Neuronal stem cell (in vitro differentiated cells): Measurements from ENCODE around the gene C3orf18.
A peak's percentile ranks its signal among the peaks of the same experiment; 100 is the strongest.

Experiments used
- DNase-seq: peaks from one replicate; pipeline ENCODE4 v3.0.0-alpha.2; 2013; ENCODE audit warnings: low spot score
- H2AFZ ChIP-seq: one replicate; pipeline ENCODE4 v1.6.1; 2013; ENCODE audit warnings: mild to moderate bottlenecking, low read length, inconsistent platforms
- H2AK5ac ChIP-seq: 2 replicates; pipeline ENCODE4 v1.6.1; 2013; ENCODE audit warnings: low read depth, mild to moderate bottlenecking, inconsistent platforms, low read length, moderate library complexity, mixed read lengths
- H2BK120ac ChIP-seq: 2 replicates; pipeline ENCODE4 v1.6.1; 2013; ENCODE audit warnings: low read depth, mild to moderate bottlenecking, inconsistent platforms, low read length, moderate library complexity, mixed read lengths
- H2BK12ac ChIP-seq: one replicate; pipeline ENCODE4 v1.6.1; 2013; ENCODE audit warnings: low read length, inconsistent platforms
- H2BK15ac ChIP-seq: 2 replicates; pipeline ENCODE4 v1.6.1; 2013; ENCODE audit warnings: mild to moderate bottlenecking, low read length, inconsistent platforms, mixed read lengths
- H2BK5ac ChIP-seq: one replicate; pipeline ENCODE4 v1.6.1; 2013; ENCODE audit warnings: inconsistent platforms, mild to moderate bottlenecking, low read length, moderate library complexity
- H3K14ac ChIP-seq: one replicate; pipeline ENCODE4 v1.6.1; 2013; ENCODE audit warnings: low read length, inconsistent platforms
- H3K18ac ChIP-seq: 2 replicates; pipeline ENCODE4 v1.6.1; 2013; ENCODE audit warnings: low read length, inconsistent platforms
- H3K23ac ChIP-seq: 2 replicates; pipeline ENCODE4 v1.6.1; 2013; ENCODE audit warnings: low read depth, mild to moderate bottlenecking, mixed read lengths, low read length, inconsistent platforms; ENCODE audit not compliant: poor library complexity
- H3K27ac ChIP-seq: replicated peaks from 3 replicates; pipeline ENCODE4 v1.5.1; 2013; ENCODE audit warnings: low read length, inconsistent platforms
- H3K27me3 ChIP-seq, 3 experiments: 2 replicates each; pipeline ENCODE4 v1.6.1; 2013; ENCODE audit warnings: low read length in 3 of 3, mild to moderate bottlenecking in 2 of 3, inconsistent platforms in 1 of 3, low read depth in 1 of 3, mixed read lengths in 1 of 3, moderate library complexity in 1 of 3; ENCODE audit not compliant: control insufficient read depth in 3 of 3, insufficient read depth in 3 of 3
- H3K36me3 ChIP-seq, 2 donors: replicated peaks in 1 of 2; 2 replicates each; pipeline ENCODE4 v1.6.1; 2013; ENCODE audit warnings: low read length in 2 of 2; ENCODE audit not compliant: control insufficient read depth in 2 of 2, insufficient read depth in 2 of 2
- H3K4ac ChIP-seq: 2 replicates; pipeline ENCODE4 v1.6.1; 2013; ENCODE audit warnings: inconsistent platforms, mild to moderate bottlenecking, low read length, moderate library complexity
- H3K4me1 ChIP-seq, 2 donors: 1 replicate in 1 of 2; 2 replicates in 1 of 2; pipeline ENCODE4 v1.6.1; 2013; ENCODE audit warnings: low read length in 2 of 2, low read depth in 1 of 2; ENCODE audit not compliant: control insufficient read depth in 2 of 2, insufficient read depth in 1 of 2
- H3K4me2 ChIP-seq: one replicate; pipeline ENCODE4 v1.6.1; 2013; ENCODE audit warnings: mild to moderate bottlenecking, low read length, inconsistent platforms; ENCODE audit not compliant: insufficient read depth, poor library complexity, severe bottlenecking
- H3K4me3 ChIP-seq, 2 donors: 2 replicates each; pipeline ENCODE4 v1.5.1; 2013; ENCODE audit warnings: low read length in 2 of 2, mild to moderate bottlenecking in 2 of 2, inconsistent platforms in 1 of 2, moderate library complexity in 1 of 2
- H3K79me1 ChIP-seq: one replicate; pipeline ENCODE4 v1.6.1; 2013; ENCODE audit warnings: low read depth, mild to moderate bottlenecking, inconsistent platforms, low read length, moderate library complexity
- H3K9ac ChIP-seq: one replicate; pipeline ENCODE4 v1.6.1; 2013; ENCODE audit warnings: mild to moderate bottlenecking, low read depth, low read length, inconsistent platforms; ENCODE audit not compliant: poor library complexity
- H3K9me3 ChIP-seq, 2 donors: replicated peaks in 1 of 2; 2 replicates each; pipeline versions ENCODE3 to v1.6.1; 2013; ENCODE audit warnings: low read length in 2 of 2, mild to moderate bottlenecking in 2 of 2, inconsistent platforms in 1 of 2, low read depth in 1 of 2, mixed read lengths in 1 of 2, moderate library complexity in 1 of 2; ENCODE audit not compliant: control insufficient read depth in 2 of 2, insufficient read depth in 1 of 2
- H4K8ac ChIP-seq: one replicate; pipeline ENCODE4 v1.6.1; 2013; ENCODE audit warnings: low read depth, mild to moderate bottlenecking, inconsistent platforms, low read length, moderate library complexity
- H4K91ac ChIP-seq: one replicate; pipeline ENCODE4 v1.6.1; 2013; ENCODE audit warnings: low read length, low read depth, mild to moderate bottlenecking, inconsistent platforms; ENCODE audit not compliant: poor library complexity
- WGBS, 2 donors: extraction: QIAGEN DNeasy Blood & Tissue Kit; methylation state at CpG; one replicate each; pipeline ENCODE4 v1.1.7; 2013; ENCODE audit warnings: missing lambda C conversion rate in 2 of 2, mixed read lengths in 1 of 2; ENCODE audit not compliant: insufficient read length in 2 of 2, insufficient replicate concordance in 1 of 2; ENCODE audit errors: extremely low coverage in 2 of 2; 5-methylcytosine and 5-hydroxymethylcytosine counted together

The C3orf18 gene

GRCh38 chr3:50571486-50571885, 3.9 kb upstream of the C3orf18 start:
- Histone ChIP-seq H3K79me1 (no peaks in the 10 kb centered on the region), H2BK15ac (no peak overlapping the region), H2BK5ac (no peak overlapping the region), H4K8ac (no peak overlapping the region), H3K9ac (no peak overlapping the region), H2BK12ac (no peak overlapping the region), H3K4me2 (no peak overlapping the region), H3K18ac (no peak overlapping the region), H3K27me3 (peaks cover 0 to 18% (median 4%) of the 10 kb centered on the region in 3 experiments), H3K23ac (no peak overlapping the region), H3K14ac (no peak overlapping the region), H2AK5ac (no peak overlapping the region), H3K4me3 (no peak overlapping the region), H3K4me1 (peaks cover 5 to 9% of the 10 kb centered on the region in 2 donors), H4K91ac (no peak overlapping the region), H3K36me3 (peaks cover 1 to 19% of the 10 kb centered on the region in 2 donors), H2AFZ (no peak overlapping the region), H3K9me3 (no peaks in the 10 kb centered on the region), H3K27ac (no peak overlapping the region), H3K4ac (no peak overlapping the region), H2BK120ac (no peak overlapping the region)
- no peak for DNase-seq
- WGBS, 2 donors = no CpG with 5 or more reads among the region's 4 CpGs

- Histone ChIP-seq H2BK5ac (no peak overlapping the region), H3K4ac (no peak overlapping the region), H3K36me3 (peaks cover 1 to 18% of the 10 kb centered on the region in 2 donors), H3K27me3 (peaks cover 0 to 25% (median 4%) of the 10 kb centered on the region in 3 experiments), H3K9ac (no peak overlapping the region), H3K23ac (no peak overlapping the region), H4K91ac (no peak overlapping the region), H3K79me1 (no peaks in the 10 kb centered on the region), H3K14ac (no peak overlapping the region), H2BK15ac (no peak overlapping the region), H2BK12ac (no peak overlapping the region), H2BK120ac (no peak overlapping the region), H3K4me3 (peak overlapping the region in 1 of 2 donors; percentile 96), H3K27ac (no peak overlapping the region), H4K8ac (no peak overlapping the region), H3K18ac (no peak overlapping the region), H3K4me1 (peaks cover 5 to 9% of the 10 kb centered on the region in 2 donors), H2AFZ (no peak overlapping the region), H3K9me3 (no peaks in the 10 kb centered on the region), H3K4me2 (no peak overlapping the region), H2AK5ac (no peak overlapping the region)
- WGBS, 2 donors = no CpG with 5 or more reads among the region's 5 CpGs
- DNase-seq = no peak
These were observed 3.1 kb upstream of the C3orf18 start for GRCh38 chr3:50570508-50571279.

GRCh38 chr3:50568947-50569749, 1.6 kb upstream of the C3orf18 start, which contains the start of gene HEMK1:
HEMK1 (plus strand) TSS chr3:50569522; CDS start chr3:50571105, 1,583 bp downstream.
- H4K8ac ChIP-seq = no peak within 1 kb of the TSS
- peak within 1 kb of the TSS; percentile 90 for H3K9ac ChIP-seq
- peak within 1 kb of the TSS; percentile 64 for H3K14ac ChIP-seq
- peak; percentile 92 for DNase-seq
- peaks cover 0 to 41% (median 4%) of the 10 kb centered on the region in 3 experiments for H3K27me3 ChIP-seq
- H3K23ac ChIP-seq = peak within 1 kb of the TSS; percentile 25
- H3K18ac ChIP-seq = peak within 1 kb of the TSS; percentile 97
- H3K27ac ChIP-seq = peak within 1 kb of the TSS; percentile 92
- WGBS, 2 donors = no CpG with 5 or more reads among the region's 55 CpGs
- H2BK5ac ChIP-seq = peak within 1 kb of the TSS; percentile 67
- H2BK12ac ChIP-seq = no peak within 1 kb of the TSS
- no peaks in the 10 kb centered on the region for H3K79me1 ChIP-seq
- peak within 1 kb of the TSS; percentile 45 for H2BK15ac ChIP-seq
- peak within 1 kb of the TSS; percentile 100 for H2AFZ ChIP-seq
- H3K4ac ChIP-seq = no peak within 1 kb of the TSS
- peaks cover 1 to 15% of the 10 kb centered on the region in 2 donors for H3K36me3 ChIP-seq
- peak within 1 kb of the TSS; percentile 48 for H2AK5ac ChIP-seq
- peak within 1 kb of the TSS; percentile 91 to 96 for H3K4me3 ChIP-seq
- peak within 1 kb of the TSS; percentile 95 for H3K4me2 ChIP-seq
- H3K4me1 ChIP-seq = peaks cover 5 to 9% of the 10 kb centered on the region in 2 donors
- no peak within 1 kb of the TSS for H2BK120ac ChIP-seq
- no peak within 1 kb of the TSS for H4K91ac ChIP-seq
- no peaks in the 10 kb centered on the region for H3K9me3 ChIP-seq

GRCh38 chr3:50567011-50567385, 549 bp downstream of the C3orf18 start:
- peak overlapping the region; percentile 83 for H2AFZ ChIP-seq
- H3K4ac ChIP-seq = no peak overlapping the region
- peak overlapping the region; percentile 91 for H3K18ac ChIP-seq
- no peaks in the 10 kb centered on the region for H3K9me3 ChIP-seq
- H4K91ac ChIP-seq = no peak overlapping the region
- H2BK5ac ChIP-seq = peak overlapping the region; percentile 59
- peaks cover 5 to 9% of the 10 kb centered on the region in 2 donors for H3K4me1 ChIP-seq
- H3K4me3 ChIP-seq = peak overlapping the region; percentile 32 to 79
- no peak overlapping the region for H3K23ac ChIP-seq
- peaks cover 0 to 60% (median 4%) of the 10 kb centered on the region in 3 experiments for H3K27me3 ChIP-seq
- H3K9ac ChIP-seq = peak overlapping the region; percentile 38
- H3K79me1 ChIP-seq = no peaks in the 10 kb centered on the region
- H2AK5ac ChIP-seq = peak overlapping the region; percentile 20
- no peak overlapping the region for H2BK120ac ChIP-seq
- peak overlapping the region; percentile 80 for H3K4me2 ChIP-seq
- H3K14ac ChIP-seq = no peak overlapping the region
- H2BK15ac ChIP-seq = peak overlapping the region; percentile 1
- DNase-seq = no peak
- H4K8ac ChIP-seq = no peak overlapping the region
- H3K36me3 ChIP-seq = peaks cover 0 to 1% of the 10 kb centered on the region in 2 donors
- WGBS, 2 donors = no CpG with 5 or more reads among the region's 11 CpGs
- H3K27ac ChIP-seq = no peak overlapping the region
- H2BK12ac ChIP-seq = no peak overlapping the region
